HT-29 (cell line): Measurements from ENCODE around the gene ADAM19. TPM values are rescaled to one million over a fixed set of nuclear protein-coding genes. Genes with fewer than 3 reads are reported as not detected.

Source experiments
- DNase-seq: peaks from one replicate; pipeline ENCODE4 v3.0.0-alpha.2; 2015; ENCODE audit warnings: low spot score
- total RNA-seq: library from RNA; depleted of rRNA; stranded (reverse); fragments of >200 nt; shearing (Covaris generic); gene quantifications from 2 replicates; pipeline ENCODE4 v1.2.3, GENCODE V29; 2014

ADAM19 gene
- total RNA-seq, 1 experiment from 2014 or later = 11.2 TPM

DNA sequence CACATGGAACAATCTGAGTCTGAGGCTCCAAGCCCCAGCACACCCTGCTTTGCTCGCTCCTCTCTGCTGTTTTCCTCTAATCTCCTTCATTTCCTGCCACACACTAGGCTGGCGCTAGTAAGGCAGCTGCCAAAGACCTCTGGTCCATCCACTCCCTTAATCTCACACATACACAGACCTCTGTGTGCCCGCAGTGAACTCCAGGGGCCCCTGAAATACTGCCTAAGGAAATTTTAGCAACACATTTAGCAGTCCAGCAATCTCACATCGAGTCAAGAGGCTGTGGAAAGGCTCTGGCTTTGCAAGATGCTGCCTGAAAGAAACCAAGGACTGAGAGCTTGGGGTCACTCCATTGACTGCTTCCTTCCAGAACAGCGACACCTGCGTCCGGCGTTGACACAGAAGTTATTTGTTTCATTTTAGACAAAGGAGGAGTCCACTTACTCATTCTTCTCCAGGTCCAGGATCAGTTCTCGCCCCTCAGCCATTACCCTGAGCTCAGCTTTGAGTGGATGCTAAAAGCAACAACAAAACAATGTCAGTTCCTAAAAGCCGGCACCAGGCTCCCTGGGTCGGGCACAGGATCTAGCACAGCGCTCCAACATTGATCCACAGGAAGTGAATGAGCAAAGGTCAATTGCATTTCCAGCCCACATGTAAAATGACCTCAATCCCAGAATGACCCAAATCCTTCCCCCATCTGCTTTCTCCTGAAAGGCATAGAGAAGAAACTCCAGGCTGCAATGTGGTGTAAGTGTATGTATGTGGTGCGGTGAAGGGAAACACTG lies 11.5 kb downstream of the ADAM19 start:
- no peak for DNase-seq

DNA sequence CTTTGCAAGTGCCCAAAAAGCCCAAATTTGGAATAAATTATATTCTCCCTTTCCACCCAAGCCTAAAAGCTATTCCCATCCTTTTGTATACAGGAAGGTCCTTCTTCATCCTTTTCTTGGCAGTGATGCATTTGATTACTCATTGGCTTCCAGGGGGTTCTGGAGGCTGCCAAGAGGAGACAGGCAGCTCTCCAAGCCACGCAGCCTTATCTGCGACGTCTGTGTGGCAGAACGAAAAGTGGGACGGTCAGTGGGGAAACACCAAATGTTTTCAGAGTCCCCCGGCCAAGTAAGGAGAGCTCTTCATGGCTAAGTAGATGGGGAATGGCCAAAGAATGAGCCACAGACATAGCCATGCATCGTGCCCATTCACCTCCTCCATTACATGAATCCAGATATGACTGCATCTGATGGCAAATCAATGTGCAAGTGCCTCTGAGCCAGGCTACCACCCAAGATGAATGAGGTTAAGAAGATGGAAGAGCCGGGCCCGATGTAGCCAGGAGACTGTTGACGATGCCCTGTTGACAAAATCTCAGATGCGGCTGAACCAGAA lies 12.1 kb downstream of the ADAM19 start:
- no peak for DNase-seq

DNA sequence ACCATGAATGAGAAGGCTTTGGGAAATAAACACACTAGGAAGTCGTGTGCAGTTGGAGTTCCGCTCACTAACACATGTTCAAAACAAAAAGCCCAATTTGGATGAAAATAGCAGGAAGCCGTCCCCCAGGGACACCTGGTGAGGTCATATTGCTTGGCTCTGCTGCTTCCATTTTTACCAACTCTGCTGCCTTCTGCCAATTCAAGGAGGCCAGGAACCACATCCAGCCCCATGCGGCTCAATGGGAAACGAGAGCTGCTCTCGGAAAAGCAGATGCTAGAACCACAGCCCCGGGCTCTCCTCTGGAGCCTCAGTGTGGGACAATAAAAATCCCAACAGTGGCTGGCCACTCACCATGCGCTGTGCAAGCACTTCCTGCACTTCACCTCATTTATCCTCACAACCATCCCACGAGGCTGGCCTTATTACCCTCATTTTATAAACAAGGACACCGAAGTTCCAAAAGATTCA lies 13.4 kb downstream of the ADAM19 start:
- no peak for DNase-seq

DNA sequence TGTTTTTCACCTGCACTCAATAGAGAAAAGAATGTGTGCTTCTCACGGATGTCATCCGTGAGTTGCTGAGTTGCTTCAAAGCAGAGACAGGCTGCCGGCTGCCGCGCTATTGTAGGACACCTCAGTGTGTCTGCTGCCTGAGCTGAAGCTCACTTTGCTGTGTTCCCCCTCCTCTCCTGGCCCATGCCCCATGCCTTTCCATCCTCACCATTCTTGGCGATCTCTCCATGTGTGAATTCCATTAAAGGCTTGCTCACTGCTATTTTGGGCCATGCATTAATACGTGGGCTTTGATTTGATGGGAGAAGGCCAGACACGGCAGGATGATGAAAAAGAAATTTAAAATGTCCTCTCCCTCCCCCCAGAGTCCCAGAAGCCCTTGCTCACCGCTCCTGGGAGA lies 14.5 kb downstream of the ADAM19 start:
- DNase-seq = no peak

DNA sequence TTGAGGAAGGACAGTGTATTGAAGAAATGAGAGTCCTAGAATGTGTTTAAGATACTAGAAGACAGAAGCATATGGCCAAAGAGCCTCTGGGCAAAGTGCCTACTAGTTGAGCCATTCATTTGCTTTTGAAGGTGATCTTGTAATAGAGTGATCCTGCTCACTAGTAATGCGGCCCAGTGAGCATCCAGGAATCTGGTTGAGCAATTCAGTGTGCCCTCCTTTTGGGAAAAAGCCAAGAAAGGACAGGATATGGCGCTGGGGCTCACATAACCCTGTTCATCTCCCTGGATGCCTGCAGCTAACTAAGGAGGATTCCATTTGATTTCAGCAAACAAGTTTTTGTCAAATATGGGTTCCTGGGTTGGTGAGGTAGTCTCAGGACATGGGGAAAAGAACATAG lies 16.3 kb downstream of the ADAM19 start:
- DNase-seq = peak; percentile 32

DNA sequence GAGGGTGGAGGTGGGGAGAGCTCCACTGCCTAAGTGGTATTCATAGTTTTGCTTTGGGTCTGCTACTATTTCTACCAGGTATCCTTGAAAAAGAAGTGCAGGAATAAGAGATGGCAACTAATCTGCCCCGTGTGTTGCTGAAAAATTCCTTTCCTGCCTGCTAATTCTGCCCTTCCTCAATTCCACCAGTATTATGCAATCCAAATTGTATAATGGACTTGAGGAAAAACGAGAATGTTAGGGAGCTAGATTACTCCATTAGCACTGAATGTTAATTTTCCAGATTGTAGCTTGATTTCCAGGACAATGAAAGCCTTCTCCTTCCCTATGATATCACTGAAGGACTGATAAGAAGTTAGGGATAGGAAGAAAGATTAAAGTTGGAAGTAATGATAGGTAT lies 16.9 kb downstream of the ADAM19 start:
- no peak for DNase-seq

DNA sequence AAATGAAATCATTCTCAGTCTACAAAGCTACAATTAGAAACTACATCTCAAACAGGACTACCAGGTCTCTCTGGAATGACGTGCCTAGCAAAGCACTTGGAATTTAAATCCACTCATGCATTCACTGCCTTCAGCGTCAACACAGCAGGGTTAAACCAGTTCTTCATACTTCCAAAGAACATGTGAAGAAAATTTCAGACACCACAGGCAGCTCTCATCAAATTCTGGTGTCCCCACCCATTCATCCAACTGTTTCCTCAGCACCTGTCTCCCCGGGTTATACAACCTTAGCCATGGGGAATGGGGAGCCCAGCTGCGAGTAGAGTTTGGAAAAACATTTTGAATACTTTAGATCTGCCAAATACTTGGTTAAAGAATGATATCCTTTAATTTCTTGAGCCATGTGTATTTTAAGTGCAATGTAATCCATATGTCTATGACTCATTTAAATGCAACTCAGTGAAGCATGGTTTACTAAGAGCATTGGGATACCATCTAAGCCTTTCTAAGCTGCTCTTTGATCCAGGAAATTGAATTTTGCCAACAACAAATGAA lies 17.5 kb downstream of the ADAM19 start:
- DNase-seq = peak; percentile 16

DNA sequence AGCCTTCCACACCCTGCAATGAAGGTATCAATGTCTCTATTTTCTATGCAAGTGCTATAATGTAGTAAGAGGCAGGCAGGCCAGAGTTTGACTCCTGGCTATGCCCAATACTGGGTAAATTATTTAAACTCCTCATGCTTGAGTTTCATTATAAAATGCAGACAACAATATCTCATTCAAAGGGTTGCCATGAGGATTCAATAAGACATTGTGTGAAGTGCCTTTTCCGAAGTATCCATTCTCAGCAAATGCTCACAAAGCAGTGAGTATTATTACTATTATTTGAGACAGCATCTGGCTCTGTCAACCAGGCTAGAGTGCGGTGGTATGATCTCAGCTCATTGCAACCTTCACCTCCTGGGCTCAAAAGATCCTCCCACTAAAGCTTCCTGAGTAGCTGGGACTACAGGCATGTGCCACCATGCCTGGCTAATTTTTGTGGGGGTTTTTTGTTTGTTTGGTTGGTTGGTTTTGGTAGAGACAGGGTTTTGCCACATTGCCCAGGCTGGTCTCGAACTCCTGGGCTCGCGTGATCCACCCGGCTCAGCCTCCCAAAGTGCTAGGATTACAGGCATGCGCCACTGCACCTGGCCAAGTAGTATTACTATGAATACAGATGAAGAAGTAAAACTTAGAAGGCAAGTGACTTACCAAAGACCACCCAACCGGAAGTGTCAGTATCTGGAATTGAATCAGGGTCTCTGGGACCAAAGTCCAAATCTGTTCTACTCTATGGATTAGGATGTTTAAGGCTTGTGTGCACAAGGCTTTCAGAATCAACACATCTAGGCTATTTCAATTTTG lies 18.8 kb downstream of the ADAM19 start:
- no peak for DNase-seq

DNA sequence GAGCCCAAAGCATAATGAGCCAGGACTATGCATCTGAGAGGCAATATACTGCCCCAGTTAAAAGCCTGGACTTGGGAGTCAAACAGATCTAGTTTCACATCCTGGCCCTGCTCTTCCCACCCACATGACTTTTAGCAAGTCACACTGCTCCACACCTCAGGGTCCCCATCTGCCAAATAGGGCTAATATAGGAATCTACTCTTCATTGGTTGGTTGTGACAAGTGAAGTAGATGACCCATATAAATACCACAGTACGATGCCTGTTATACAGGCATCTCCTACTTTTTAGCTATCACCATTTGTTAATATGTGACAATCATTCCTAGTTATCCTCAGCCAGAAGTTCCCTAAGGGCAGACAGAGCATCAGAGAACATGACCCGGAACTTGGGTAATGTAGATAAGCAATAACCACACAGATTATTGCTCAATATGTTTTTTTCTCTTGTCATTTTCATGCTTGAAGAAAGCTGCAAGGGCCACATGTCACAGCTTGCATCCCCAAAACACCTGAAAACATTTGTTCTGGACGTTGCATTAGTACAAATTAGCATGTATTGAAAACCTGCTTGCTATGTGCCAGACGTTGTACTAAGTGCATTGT lies 20.4 kb downstream of the ADAM19 start:
- DNase-seq = no peak

DNA sequence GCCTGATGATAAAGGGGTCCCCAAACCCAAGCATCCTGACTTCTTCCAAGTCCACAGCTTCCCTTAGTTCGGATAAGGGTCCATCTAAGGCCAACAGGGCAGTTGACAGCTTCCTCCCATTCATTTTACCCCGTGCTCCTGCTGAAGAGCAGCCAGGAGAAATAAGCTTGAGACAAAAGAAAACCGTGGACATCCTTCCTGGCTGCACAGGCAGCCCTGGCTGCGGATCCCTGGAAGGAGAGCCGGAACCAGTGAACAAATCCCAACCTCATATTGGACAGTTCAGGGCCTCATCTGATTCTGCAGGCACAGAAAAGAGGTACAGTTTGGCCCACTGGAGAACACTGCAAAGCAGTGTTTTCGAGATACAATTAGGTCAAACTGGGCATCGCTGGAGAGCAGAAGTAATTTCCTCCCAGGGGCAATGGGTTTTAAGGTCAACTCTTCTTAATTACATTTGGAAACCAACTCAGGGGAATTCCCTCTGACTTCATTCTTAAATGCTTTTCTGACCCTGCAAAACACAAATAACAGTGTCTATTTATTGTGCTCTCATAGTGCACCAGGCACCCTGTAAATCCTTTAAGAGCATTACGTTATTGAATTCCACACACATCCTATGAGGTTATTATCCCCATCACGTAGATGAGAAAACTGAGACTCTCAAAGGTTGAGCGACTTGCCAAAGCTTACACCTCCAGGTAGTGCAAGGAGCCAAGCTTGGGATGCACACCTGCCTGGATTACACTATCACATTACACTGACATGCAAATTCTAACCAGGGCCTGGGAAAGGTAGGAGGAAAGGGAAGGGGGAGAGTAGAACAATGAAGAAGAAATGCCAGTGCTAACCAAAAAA lies 21.2 kb downstream of the ADAM19 start:
- no peak for DNase-seq

DNA sequence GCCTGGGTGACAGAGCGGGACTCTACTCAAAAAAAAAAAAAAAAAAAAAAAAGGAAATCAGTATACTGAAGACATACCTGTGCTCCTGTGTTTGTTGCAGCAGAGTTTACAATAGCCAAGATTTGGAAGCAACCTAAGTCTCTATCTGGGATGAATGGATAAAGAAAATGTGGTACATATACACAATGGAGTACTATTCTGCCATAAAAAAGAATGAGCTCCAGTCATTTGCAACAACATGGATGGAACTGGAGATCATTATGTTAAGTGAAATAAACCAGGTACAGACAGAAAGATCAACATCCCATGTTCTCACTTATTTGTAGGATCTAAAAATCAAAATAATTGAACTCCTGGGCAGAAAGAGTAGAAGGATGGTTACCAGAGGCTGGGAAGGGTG lies 22.9 kb downstream of the ADAM19 start:
- DNase-seq = no peak

DNA sequence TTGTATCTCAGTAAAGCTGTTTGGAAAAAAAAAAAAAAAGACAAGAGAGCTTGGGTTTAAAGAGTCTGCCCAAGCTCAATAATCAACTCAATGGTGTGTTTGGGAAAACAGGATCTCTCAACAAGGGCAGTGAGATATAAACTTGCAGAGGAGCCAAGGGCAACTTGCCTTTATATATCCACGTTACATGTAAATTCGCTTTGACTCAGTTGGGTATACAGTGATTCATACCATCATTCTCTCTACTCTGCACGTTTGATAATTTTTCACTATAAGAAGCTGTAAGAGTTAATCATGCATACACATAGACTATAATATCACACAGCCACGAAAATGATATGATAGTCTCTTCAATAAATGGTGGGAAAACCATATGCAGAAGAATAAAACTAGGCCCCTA lies 24.9 kb downstream of the ADAM19 start:
- no peak for DNase-seq

DNA sequence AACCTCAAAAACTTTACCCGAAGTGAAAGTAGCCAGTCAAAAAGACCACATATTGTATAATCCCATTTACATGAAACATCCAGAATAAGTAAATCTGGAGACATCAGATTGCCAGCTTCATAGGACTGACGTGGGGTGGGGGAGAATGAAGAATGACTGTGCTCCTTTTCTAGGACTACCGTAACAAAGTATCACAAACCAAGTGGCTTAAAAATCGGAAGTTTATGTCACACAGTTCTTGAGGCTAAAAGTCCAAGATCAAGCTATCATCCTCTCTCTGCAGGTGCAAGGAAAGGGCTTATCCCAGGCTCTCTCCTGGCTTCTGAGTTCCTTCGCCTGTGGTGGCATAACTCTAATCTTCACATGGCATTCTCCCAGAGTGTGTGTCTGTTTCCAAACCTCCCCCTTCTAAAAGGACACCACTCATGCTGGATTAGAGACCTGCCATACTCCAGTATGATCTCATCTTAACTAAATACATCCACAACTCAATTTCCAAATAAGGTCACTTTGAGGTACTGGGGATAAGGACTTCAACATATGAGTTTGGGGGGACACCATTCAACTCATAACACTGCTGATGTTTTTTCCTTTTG lies 25.5 kb downstream of the ADAM19 start:
- no peak for DNase-seq

DNA sequence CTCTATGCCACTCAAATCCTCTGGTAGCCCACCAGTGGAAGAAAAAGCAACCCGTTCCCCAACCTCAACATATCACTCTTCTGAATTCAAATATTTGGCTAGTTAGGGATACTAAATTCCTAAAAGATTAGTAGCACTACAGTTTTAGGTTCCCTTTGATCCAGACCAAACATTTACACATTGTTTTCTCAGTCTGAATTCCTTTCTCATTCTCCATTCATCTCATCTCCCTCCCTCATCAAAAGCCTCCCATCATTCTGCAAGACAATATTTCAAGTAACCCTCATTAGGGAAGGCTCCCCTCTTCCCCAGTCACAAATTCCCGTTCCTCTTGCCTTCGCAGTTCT lies 26.3 kb downstream of the ADAM19 start:
- DNase-seq = no peak

DNA sequence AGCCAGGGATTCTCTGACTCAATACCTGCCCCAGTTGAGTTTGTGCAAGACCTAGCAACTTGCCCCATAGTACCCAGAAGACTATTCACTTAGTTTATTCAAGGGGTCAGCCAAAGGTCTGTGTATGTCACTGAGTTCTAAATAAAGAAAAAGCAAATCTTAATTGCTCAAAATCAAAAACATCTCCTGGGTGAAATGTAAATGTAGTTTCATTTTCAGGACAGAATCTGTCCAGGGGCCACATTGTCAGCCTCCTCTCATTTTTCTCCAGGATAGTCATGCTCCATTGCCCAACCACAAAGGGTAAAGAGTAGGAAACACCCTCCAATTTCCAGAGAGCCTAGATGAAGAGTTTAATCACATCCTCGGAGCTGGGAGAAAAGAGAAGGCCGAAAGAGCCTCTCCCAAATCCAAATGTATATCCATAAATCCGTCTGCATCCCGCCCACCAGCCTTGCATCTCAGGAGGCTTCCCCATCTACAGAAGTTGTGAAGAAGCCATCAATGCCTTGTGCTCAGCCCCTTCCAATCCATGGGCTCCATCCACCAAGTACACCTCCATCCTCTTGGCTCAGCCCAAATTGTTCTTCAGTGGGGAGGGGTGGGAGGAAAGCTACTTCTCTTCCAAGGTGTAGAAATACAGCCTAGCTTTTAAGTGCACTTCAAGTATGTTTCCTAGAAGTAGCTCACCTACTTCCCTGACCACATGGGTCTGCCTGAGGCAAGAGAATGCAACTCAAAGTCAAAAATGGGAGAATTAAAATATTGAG lies 26.9 kb downstream of the ADAM19 start:
- no peak for DNase-seq

DNA sequence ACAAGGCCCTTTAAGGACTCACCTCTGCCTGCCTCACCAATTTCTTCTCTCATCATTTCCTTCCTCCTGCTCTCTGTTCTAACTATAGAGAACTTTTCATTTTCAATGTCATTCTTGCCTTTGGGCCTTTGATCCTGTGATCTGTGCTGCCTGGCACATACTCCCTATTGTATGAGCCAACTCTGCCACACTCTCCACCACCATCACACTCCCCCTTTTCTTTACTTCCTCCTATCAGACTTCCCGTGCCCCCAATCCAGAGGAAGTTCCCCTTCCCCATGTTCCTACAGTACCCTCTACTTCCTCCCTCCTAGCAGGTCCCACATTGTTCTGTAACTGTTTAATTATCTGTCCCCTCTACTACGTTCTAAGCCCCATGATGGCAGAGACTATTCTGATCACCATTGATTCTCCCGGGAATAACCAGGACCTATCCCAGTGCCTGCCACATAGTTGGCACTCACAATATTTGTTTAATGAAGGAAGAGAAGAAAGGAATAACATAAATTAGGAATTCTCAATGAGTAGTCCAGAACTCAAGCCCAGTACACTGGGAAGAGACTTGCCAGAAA lies 27.5 kb downstream of the ADAM19 start:
- no peak for DNase-seq

DNA sequence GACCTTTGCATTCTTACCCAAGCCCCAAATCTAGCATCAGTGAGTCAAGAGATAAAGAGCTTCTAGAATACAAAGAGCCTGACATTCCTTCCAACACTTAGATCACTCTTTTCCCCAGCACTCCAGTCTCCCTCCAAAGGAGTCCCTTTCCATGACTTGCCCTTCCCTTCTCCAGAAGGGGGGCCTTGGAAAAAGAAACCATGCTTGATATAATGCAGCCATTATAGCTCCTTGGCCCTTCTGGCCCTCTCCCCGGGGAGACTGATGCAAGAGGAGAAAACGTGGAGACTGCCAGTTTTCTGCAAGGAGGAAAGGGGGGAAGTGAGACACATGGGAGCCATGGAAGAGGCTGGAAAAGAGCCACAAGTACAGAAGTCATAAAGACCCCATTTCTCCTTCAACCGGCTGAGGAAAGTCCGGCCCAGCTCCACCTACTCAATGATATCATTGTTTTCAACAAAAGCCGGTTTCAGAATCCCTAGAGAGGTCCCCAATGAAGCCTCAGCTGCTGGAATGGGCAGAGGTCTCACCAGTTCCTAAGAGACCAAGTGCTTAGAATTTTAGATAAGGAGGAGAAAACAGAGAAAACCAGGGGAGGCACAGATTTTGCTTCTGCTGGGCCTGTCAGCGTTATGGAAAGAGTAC lies 29.0 kb downstream of the ADAM19 start:
- DNase-seq = no peak

DNA sequence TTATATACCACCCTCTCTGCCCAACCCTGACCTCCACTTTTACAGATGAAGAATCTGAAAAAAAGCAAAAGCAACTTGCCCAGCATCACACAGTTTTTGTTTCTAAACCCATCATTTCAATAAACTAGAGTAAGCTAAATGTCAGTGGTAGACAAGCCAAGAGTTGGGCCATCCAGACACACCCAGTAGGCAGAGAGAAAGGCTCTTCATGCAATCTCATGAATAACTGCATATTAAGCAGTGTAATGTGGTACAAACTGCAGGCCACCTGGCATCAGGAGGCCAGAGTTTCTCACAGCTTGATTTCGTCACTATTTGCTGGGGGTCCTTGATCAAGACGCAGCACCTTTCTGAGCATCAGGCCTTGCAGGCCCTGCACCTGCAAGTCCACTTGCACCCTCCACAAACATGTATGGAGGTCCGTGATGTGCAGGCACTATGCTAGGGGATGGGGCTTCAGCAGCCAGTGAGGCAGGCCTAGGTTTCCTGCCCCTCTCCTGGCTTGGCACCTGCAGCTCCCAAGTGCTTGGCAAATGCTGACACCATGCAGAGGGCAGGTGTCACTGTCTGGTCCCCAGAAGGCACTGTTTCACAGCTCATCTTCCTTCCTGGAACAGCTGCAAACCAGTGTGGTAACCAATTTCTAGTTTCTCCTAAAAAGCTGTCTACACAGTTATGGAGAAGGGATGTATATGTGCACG lies 29.8 kb downstream of the ADAM19 start:
- DNase-seq = no peak
